GM19328 (cell line): ENCODE measurements around the gene TFB1M.
A peak's percentile ranks its signal among the peaks of the same experiment; 100 is the strongest.
"Not testable (repeated sequence)": the region's sequence is repeated elsewhere in the genome, so short reads cannot be mapped to it uniquely, and the experiment has no call there.

ENCODE experiments used
- ATAC-seq: cut with Tn5 transposase; IDR thresholded peaks from one replicate; pipeline ENCODE4 v1.9.1; 2021; ENCODE audit warnings: mild to moderate bottlenecking, moderate library complexity; ENCODE audit not compliant: unreplicated experiment

The TFB1M gene

GRCh38 chr6:155314092-155314772, at the start of gene TFB1M:
TFB1M (minus strand) TSS chr6:155314484; CDS start chr6:155314428, 56 bp downstream.
- ATAC-seq: peak; percentile 96

- not testable (repeated sequence) for ATAC-seq
These were observed 49.7 kb upstream of the TFB1M start for GRCh38 chr6:155364021-155364420.

GRCh38 chr6:155362968-155363632, 48.8 kb upstream of the TFB1M start:
- not testable (repeated sequence) for ATAC-seq

- ATAC-seq: no peak
These were observed 39.9 kb upstream of the TFB1M start for GRCh38 chr6:155354167-155354566.

- no peak for ATAC-seq
These were observed 38.5 kb upstream of the TFB1M start for GRCh38 chr6:155352811-155353210.

- no peak for ATAC-seq
These were observed 37.8 kb upstream of the TFB1M start for GRCh38 chr6:155352130-155352420.

- peak; percentile 95 for ATAC-seq
These were observed 37.2 kb upstream of the TFB1M start for GRCh38 chr6:155351273-155352129.

- ATAC-seq: no peak
These were observed 35.7 kb upstream of the TFB1M start for GRCh38 chr6:155349956-155350355.

GRCh38 chr6:155349129-155349528, 34.8 kb upstream of the TFB1M start:
- no peak for ATAC-seq

- no peak for ATAC-seq
These were observed 33.5 kb upstream of the TFB1M start for GRCh38 chr6:155347800-155348199.

GRCh38 chr6:155346957-155347356, 32.7 kb upstream of the TFB1M start:
- no peak for ATAC-seq

GRCh38 chr6:155344341-155345006, 30.2 kb upstream of the TFB1M start:
- ATAC-seq: no peak

- ATAC-seq: peak; percentile 48
These were observed 27.0 kb upstream of the TFB1M start for GRCh38 chr6:155341130-155341828.

- ATAC-seq: peak; percentile 26
These were observed 26.3 kb upstream of the TFB1M start for GRCh38 chr6:155340464-155341129.

GRCh38 chr6:155339929-155340328, 25.6 kb upstream of the TFB1M start:
- ATAC-seq: not testable (repeated sequence)

GRCh38 chr6:155338237-155338636, 24.0 kb upstream of the TFB1M start:
- ATAC-seq: not testable (repeated sequence)

- no peak for ATAC-seq
These were observed 21.0 kb upstream of the TFB1M start for GRCh38 chr6:155335265-155335664.

GRCh38 chr6:155334073-155334472, 19.8 kb upstream of the TFB1M start:
- ATAC-seq: not testable (repeated sequence)

- peak; percentile 57 for ATAC-seq
These were observed 19.1 kb upstream of the TFB1M start for GRCh38 chr6:155333414-155333813.

- no peak for ATAC-seq
These were observed 16.6 kb upstream of the TFB1M start for GRCh38 chr6:155330922-155331321.
